DMS 273 treated with DMSO at 0.1 percent for 48 hours (cell line): Measurements from ENCODE around the gene GMDS.

Experiments
- DNase-seq: peaks from one replicate; lab custom pipeline; 2025; lab: John Stamatoyannopoulos, UW

GMDS gene

DNA sequence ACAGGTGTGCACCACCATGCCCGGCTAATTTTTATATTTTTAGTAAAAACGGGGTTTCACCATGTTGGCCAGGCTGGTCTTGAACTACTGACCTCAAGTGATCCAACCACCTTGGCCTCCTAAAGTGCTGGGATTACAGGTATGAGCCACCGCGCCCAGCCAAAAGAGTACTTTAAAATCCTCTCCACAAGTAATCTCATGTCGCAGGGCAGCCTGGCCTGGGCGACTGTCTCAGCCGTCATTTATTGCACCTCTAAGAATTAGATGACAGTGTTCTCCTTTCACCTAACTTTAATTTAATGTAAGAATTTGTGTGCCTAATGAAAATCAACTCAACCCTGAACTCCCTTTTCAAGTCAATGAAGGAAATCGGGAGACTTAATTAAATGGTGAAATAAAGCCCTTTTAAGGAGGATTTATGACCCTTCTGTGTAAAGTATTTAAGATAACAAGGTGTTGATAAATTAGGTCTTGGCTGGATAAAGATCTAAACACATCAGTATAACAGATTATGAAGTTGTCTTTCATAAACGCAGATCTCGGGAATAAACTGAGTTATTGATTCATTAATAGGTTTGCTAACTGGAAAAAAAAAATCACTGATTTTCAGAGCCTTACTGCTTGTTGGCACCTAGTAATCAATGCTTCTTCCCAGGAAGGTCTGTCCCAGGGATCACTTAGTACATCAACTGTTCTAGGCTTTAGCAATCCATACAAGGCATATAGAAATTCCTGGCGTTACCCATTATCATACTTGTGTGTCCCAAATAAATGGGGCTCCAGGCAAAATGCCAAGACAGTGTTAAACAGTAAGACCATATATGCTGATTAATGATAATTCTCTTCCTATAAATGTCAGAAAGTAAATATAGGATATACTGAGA, 209.3 kb downstream of the GMDS start:
- no peak for DNase-seq

DNA sequence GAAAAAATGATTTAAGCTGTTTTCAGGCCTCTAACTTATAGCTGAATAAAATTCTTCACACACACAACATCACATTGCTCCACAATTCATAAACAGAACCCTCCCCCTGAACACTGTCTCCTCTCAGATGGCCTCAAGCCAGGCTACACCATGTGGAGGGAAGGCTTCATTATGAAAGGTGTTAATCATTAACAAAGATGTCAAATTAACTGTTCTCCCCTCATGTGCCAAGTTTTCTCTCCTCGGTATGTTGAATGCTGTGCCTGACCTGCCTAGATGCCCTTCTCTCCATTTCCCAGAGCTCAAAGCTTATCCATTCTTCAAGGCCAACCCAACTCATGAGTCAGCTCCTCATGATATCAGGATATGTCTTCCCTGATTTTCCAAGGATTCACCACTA, 210.4 kb downstream of the GMDS start:
- DNase-seq, result no peak

DNA sequence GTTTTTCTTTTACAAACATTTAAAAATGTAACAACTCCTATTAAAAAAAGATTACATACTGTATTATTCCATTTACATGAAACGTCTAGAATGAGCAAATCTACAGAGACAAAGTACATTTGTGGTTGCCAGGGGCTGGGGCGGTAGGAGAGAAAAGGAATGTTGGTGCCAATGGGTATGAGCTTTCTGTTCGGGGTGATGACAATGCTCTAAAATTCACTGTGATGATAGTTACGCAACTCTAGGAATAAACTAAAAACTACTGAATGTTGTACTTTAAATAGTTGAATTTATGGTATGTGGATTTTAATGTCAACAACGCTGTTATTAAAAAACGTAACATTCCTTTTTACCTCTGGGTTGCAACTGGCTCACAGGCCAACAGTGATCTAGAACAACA, 211.1 kb downstream of the GMDS start:
- DNase-seq, result no peak

DNA sequence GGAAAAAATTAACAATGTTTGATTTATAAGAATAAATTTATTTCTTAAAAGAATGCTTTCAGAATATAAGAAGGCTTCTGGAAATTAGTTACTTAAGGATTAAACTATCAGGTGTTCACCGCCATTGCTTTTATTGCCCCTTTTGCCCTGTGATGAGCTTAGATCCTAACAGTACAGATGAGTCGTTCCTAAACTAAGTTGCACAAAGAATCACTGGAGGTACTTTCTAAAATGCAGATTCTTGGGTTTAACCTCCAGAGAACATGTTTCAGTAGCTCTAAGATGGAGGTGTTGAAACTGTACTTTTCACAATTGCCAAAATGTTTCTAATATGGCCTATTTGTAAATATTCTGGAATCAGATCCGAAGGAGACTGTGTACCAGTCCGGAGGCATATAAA, 211.9 kb downstream of the GMDS start:
- DNase-seq, result no peak

DNA sequence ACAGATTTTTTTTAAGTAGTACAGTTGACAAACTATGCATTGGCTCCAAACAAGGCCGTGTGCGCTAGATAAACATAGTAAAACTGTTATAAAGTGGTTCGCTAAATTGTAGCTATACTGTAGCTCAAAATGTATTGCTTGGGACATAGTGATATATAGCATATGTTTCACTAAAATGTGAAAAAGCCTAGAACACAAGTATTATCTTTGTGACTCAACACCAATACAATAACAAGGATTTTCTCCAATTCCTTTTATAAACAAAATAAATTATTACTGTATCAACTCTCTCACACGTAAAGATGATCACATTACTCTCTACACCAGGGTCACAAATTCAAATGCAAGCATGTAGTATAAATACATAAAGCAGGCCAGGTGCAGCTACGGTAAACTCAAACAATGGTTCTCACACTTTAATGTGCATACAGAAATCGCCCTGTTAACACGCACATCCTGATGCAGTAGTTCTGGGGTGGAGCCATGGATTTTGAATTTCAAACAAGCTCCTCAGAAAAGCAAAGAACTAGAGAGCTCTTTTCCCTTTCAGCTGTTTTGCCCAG, 214.6 kb downstream of the GMDS start:
- no peak for DNase-seq

DNA sequence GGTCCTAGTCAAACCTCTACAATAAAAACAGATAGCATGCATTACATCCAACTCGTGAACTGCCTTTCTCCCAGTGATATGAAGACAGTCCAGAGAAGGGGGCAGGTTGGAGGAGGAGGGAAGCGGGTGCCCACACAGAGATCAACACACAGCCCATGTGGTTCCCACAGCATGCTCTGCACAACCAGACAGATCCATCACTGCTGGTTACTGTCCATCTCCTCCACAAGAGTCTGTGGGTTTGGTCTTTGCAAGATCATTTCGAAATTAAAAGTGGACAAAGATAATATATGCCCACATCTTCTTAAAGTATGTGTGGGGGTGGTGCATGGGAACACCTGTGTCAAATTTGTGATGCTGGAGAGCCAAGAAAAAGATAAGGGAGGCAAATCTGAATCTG, 215.5 kb downstream of the GMDS start:
- DNase-seq, result no peak

DNA sequence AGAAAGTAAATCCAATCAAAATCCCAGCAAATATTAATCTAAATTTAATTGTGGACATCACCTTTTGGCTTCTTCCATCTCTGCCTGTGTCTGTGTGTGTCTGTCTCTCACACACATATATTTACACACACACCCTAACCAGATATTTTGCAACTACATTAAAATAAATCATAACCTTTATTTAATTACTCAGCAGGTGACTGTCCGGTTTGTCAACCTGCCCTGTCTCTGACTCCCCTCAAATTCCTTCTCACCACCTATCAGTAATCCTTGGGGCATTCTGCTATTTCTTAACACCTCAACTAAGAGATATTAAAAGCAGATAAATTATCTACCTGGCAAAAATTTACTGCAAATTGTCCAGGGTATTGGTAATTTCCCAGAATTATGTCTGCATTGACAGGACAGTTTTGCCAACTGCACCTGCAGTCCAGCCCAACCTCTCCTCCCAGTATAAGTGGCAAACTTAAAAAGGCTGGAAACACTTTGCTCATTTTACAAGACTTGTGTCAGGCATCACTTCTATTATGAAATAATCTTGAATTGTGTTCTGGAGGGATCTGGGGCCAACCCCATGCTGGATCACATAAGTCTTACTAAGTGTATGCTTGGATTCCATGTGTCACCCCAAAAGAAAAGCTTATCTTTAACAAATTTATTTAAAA, 216.1 kb downstream of the GMDS start:
- DNase-seq, result no peak

DNA sequence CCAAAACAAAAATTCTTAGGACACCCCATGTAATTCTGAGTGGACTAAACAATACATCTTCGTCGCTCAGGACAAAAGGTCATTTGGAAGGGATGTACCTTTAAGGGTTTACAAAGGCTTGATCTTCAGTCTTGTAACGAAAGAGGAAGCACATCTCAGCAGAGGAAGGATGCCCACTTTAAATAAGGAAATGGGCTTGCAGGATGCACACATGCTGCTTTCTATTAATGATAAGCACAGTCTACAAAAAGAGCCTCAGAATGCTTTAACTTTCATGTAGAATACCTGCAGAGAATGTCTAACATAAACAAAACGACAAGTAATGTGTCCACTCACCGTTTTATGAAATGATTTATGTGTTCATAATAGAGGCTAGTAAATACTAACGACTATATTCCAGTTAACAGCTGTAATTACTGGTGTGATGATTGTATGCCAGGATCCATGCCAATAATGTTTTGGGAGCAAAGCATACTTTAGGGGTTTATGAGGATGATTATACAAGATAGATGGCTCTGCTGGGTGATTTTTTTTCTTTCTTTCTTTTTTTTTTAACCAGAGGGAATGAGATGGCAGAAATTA, 216.9 kb downstream of the GMDS start:
- no peak for DNase-seq

DNA sequence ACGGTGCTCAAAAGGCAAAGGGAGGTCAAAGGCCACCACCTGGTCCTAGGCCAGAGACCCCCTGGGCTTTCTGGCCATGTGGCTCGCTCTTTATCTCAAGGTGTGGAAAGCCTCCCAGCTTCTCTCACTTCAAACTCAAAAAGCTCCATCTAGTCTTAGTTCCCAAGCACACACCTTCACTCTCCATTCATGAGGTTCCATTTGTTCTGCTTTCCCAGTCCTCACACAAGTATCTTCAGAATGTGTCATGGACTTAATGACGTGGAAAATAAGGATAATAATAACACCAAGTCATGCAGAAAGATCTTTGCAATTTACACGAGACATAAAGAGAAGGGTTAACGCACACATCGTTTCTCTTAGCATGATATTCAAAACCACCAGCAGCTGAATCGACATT, 219.3 kb downstream of the GMDS start:
- DNase-seq, result no peak

DNA sequence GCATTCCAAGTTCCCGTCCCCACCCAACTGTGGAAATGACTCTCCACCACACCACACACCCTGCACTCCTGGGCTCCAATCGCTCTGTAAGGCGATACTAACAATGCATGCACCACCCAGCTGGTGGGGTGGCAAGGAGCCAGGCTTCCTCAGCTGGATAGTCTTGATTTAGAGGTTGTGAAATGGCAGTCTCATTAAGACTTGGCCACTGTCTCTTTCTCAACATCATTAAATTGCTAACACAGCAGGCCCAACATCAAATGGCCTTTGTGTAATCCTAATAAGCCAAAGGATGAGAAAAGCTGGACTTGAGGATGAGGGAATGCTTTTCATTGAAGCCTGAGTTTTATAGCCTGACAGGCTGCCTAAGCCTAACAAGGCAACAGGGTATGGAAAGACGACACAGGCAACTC, 223.7 kb downstream of the GMDS start:
- peak; percentile 59 for DNase-seq

DNA sequence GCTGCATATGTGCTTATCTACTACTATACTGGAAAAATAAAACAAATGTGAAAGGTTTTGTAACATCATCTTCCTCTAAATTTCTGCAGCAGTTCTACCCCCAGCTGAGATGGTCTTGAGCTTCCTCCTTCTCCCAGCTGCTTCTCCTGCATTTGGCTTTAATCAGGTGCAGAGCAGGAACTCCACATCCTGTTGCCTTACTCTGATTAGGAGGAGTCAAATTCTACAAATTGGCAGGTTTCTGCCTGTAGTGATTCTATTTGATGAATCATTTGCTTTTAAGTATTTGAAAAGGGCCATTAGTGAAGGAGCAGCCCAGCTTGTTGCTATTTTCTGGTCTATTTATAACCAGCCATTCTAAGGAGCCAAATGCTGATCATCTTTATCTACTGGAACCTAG, 224.5 kb downstream of the GMDS start:
- no peak for DNase-seq

DNA sequence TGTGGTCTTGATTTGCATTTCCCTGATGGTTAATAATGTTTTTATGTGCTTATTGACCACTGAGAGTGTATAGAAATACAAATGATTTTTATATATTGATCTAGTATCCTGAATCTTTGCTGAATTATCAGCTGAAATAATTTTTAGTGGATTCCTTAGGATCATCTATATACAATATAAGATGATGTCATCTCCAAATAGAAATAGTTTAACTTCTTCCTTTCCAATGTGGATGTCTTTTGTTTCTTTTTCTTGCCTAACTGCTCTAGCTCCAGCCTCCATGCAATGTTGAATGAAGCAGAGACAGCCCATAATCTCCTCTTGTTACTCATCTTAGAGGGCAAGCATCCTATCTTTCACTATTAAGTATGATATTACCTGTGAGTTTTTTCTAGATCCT, 226.4 kb downstream of the GMDS start:
- no peak for DNase-seq

DNA sequence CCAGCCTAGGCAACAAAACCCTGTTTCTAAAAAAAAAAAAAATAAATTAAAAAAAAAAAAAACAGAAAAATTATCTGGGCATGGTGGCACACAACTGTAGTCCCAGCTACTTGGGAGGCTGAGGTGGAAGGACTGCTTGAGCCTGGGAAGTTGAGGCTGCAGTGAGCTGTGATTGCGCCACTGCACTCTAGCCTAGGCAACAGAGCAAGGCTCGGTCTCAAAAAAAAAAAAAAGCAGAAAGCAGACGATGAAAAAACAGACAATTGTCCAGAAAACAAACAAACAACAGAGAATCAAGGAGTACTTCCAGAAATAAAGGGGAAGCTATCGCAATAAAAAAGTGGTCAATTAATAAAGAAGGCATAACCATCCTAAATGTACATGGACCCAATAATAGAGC, 229.4 kb downstream of the GMDS start:
- no peak for DNase-seq

DNA sequence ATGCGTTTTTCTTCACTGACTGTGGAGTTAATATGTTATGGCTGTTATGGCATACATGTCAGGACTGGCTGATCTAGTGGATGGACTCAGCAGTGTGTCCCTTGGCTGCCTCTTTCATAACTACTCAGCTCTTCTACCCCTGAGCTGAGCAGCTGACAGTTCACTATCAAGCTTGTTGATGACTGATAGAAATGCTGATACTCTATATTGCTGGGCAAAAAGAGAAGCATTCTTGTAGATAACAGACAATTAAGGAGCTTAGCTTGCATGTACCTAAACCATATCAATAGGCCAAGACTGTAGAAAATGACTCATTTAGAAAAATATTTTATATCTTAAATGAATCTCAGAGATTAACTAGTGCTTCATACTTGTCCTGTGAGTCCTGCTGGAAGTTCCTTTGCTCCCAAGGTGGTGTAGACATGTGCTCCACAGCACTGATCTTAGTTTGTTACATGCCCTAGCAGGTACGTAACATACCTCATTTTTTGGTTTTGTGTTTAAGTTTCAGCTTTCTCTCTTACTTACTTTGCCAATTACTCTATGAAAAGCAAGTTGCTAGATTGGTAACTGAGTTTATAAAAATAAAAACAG, 236.9 kb downstream of the GMDS start:
- DNase-seq, result no peak

DNA sequence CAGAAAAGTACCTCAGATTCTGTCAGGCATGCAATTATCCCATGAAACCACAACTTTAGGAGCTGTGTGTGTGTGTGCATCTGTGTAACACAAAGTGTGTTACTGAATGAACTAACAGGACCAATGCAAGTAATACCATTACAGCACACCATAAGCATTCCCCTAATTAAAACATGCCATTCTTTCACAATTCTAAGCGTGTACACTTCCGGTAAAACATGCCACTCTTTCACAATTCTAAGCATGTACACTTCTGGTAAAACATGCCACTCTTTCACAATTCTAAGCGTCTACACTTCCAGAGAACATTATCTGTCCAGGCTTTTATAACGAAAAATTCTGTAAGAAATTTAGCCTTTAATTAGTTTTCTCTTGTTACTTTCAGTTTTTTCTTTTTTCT, 238.2 kb downstream of the GMDS start:
- no peak for DNase-seq

DNA sequence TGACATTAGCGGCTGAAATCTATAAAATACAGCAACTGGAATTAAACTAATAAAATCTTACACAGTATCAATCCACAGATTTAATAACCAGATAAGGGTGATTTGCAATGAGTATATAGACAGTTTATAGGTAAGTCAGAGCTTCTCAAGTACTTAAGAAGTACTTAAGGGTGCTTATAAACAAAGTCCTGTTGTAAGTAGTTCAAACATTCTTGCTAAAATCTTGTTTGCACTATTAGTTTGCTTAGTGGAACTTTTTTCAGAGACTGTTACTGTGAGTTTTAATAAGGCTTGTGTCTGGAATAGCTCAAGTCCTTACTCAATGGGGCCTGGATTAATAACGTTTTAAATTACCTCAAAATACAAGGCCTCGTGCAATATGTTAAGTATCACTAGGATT, 240.5 kb downstream of the GMDS start:
- DNase-seq, result no peak

DNA sequence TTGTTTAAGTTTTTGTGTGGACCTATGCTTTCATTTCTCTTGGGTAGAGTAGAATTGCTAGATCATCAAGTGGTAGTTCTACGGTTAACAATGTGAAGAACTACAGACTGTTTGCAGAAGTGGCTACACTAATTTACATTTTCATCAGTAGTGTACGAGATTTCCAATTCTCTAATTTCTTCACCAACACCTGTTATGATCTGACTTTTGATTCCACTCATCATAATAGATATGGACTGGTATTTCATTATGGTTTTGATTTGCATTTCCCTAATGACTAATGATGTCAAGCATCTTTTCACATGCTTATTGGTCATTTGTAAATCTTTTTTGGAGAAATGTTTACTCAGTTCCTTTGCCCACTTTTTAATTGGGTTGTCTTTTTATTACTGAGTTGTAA, 244.4 kb downstream of the GMDS start:
- no peak for DNase-seq

DNA sequence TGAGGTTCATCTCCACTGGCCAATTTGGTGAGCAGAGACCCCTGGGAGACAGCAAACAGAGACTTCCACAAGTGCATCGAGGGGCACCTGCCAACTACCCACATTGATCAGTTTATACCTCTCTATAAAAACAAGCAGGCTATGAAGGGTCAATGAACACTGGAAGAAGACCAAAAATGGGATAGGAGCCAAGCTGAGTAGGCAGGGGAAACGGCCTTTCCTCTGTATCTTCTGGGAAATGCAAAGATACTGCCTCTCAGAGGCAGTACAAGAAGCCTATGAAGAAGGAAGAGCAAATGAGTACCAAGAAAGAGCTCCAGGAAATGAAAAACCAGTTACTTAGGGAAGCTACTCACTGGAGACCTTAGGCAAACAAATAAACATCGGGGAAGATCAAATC, 247.7 kb downstream of the GMDS start:
- no peak for DNase-seq

DNA sequence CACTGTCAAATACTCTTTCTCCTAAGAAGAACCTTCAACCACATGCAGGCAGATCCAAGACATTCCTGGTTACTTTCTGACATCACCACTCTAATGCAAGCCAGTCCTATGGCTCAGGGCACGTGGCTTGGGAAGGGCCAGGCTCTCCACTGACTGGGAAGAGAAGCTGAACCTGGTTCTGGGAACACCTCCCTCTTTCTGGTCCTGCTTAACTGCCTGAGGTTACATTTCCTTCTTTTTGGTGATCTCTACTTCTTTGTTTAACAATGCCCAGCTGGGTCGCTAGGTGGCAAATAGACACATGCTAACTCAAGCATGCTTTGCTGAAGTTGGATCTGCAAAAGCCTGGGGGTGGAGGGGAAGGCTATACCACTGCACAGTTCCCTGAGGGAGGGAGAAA, 249.8 kb downstream of the GMDS start:
- DNase-seq, result no peak

DNA sequence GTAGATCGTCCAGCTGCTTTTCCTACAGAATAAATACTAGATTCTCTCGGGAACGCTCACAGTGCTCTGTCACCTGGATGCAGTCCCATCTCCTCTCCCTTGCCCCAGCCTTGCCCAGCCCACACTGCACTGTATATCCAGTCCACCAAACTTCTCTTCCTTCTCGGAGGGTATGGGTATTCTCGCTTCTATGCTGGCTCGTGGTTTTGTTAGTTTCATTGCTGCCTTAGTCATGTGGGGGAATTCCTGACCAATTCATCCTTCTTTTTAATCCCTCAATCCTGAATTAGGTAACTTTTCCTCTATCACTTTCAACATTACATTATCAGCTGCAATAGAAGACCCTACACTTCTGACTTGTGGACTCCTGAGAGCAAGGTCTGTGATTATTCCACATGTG, 252.4 kb downstream of the GMDS start:
- no peak for DNase-seq

DNA sequence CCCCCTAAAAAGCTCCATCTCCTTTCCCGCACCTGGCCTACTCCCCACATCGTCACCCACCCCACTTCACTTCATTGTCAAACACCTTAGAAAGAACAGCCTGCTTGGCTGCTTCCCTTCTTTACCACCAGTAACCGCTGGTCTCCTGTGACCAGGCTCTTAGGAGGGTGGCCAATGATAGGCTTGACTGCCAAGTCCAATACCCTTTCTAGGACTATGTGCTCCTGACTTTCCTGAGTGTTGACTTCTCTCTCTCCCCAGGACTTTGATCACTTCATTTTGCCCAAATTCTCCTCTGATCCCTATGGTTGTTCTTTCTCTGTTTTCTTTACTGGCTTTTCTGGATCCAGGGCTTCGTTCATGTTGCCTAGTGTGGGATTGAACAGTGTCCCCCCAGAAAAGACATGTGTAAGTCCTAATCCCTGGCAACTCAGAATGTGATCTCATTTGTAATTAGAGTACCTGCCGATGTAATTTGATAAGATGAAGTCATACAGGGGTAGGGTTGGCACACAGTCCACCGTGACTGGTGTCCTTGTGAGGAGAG, 254.0 kb downstream of the GMDS start:
- DNase-seq, result no peak

DNA sequence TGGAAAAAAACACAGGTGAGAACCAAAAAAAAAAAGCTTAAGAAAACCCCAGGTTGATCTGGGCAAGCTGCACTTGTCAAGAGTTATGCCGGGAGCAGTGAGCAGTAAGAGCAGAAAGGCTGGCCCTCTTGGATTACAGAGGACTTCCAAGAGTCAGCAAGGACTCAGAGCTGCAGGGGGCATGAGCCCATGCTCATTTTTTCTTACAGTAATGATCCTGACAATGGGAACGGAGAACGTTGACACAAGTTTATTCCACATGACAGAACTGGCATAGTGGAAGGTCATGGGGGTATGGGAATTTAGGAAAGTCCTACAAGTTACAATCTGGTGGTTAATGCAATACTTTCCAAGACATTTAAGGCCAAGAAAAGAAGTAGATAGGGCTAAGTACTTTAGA, 256.6 kb downstream of the GMDS start:
- no peak for DNase-seq
